Subcutaneous abdominal adipose tissue (tissue), 5 donors: ENCODE results near the gene STN1.

Experiments used
- H3K27ac ChIP-seq: one replicate; pipeline ENCODE4 v1.7.0; 2013; ENCODE audit warnings: low read depth, mild to moderate bottlenecking, inconsistent platforms, low read length, moderate library complexity
- H3K27me3 ChIP-seq, 5 donors: one replicate each; pipeline ENCODE4 v1.7.0; 2013; ENCODE audit warnings: low read length in 5 of 5, inconsistent platforms in 1 of 5; ENCODE audit not compliant: control insufficient read depth in 5 of 5, insufficient read depth in 4 of 5
- H3K36me3 ChIP-seq, 5 donors: one replicate each; pipeline ENCODE4 v1.7.0; 2013; ENCODE audit warnings: low read length in 5 of 5; ENCODE audit not compliant: control insufficient read depth in 5 of 5, insufficient read depth in 5 of 5
- H3K4me1 ChIP-seq, 5 donors: one replicate each; pipeline ENCODE4 v1.7.0; 2013; ENCODE audit warnings: low read length in 5 of 5, mild to moderate bottlenecking in 3 of 5, moderate library complexity in 1 of 5; ENCODE audit not compliant: control insufficient read depth in 5 of 5, insufficient read depth in 5 of 5
- H3K4me3 ChIP-seq, 5 donors: one replicate each; pipeline ENCODE4 v1.7.0; 2013; ENCODE audit warnings: low read length in 5 of 5, low read depth in 1 of 5
- H3K9ac ChIP-seq, 5 donors: one replicate each; pipeline ENCODE4 v1.7.0; 2013; ENCODE audit warnings: low read length in 5 of 5, mild to moderate bottlenecking in 4 of 5, moderate library complexity in 3 of 5
- H3K9me3 ChIP-seq, 5 donors: one replicate each; pipeline ENCODE4 v1.7.0; 2013; ENCODE audit warnings: low read length in 5 of 5; ENCODE audit not compliant: control insufficient read depth in 5 of 5
- donor health status: healthy.
- donor health status: healthy.
- donor health status: healthy.
- donor health status: healthy.
- donor health status: healthy.

STN1 gene

DNA sequence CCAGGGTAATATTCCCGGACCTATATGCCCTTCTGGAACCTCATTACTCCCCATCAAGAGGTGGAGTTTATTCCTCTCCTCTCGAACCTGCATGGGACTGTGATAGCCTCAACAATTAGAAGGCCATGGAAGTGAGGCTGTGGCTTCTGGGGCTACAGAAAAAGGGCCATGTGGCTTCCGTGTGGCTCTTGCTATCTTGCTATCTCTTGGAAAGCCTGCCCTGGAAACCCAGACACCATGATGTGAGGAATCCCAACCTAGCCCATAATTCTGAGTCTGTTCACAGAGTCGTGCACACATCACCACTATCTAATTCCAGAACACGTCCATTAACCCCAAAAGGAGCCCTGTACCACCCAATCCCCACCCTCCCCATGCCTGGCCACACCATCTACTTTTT lies 41.8 kb downstream of the STN1 start:
- Histone ChIP-seq H3K4me3 (no peak overlapping the region), H3K27me3 (no peaks in the 10 kb centered on the region), H3K27ac (no peak overlapping the region), H3K4me1 (peaks cover 0 to 6% (median 0%) of the 10 kb centered on the region in 5 donors), H3K9me3 (no peaks in the 10 kb centered on the region), H3K36me3 (peaks cover 7 to 54% (median 39%) of the 10 kb centered on the region in 5 donors), H3K9ac (no peak overlapping the region)

DNA sequence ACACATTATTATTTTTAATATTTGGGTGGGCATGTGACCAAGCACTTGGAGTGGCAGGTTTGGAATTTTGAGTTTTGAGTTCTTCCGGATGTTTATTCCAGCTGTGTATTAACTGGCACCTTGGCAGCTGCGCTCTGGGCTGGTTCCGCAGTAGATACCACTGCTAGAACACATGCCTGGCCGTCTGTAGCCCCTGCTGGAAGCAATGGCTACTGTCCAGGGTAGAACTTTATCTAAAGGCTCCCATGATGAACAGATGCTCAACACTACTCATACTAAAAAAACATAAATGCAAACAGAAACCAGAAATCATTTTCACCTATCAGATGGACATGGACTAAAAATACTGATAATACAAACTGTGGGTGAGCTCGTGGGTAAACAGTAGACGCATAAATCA lies 43.3 kb downstream of the STN1 start:
- H3K27ac ChIP-seq: no peak overlapping the region
- H3K4me3 ChIP-seq: no peak overlapping the region
- peaks cover 2 to 39% (median 27%) of the 10 kb centered on the region in 5 donors for H3K36me3 ChIP-seq
- H3K27me3 ChIP-seq: no peaks in the 10 kb centered on the region
- peaks cover 0 to 17% (median 9%) of the 10 kb centered on the region in 5 donors for H3K4me1 ChIP-seq
- no peaks in the 10 kb centered on the region for H3K9me3 ChIP-seq
- H3K9ac ChIP-seq: no peak overlapping the region

DNA sequence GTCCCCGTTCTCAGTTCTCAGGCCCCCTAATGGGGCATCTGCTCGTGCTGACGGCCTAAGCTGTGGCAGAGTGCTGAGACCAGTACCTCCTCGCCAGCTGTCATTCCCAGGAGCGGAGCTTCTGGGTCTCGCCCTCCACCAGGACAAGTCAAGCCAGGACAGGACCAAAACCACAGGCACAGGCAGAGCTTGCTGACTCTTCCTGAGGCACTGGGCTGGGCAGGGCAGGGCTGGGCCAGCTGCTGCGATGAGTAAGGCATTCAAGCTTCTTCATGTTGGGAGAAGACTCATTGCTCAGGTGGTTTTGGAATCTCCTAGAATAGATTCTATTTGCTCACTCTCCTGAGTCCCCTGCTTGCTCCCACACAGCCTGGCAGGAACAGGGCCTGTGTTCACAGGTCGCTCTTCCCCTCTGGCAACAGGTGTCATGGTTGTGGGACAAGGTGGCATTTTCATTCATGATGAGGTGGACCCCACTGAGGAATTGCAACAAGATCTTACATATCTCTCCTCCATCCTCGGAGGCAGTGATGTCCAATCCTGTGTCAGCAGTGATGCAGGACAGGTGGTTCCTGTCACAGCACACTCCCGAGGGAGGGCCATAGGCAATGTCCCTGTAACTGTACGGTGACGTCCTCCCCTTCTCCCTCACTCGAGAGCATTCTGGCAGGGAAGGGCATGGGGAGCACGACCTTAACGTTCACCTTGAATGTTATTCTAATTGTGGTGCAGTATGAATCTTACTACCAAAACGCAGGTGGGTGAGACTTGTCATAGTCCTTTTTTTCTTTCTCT lies 45.6 kb downstream of the STN1 start:
- Histone ChIP-seq H3K4me3 (no peak overlapping the region), H3K9ac (no peak overlapping the region), H3K27ac (no peak overlapping the region), H3K36me3 (peaks cover 0 to 16% (median 7%) of the 10 kb centered on the region in 5 donors), H3K4me1 (peaks cover 0 to 17% (median 9%) of the 10 kb centered on the region in 5 donors), H3K27me3 (no peaks in the 10 kb centered on the region), H3K9me3 (no peaks in the 10 kb centered on the region)

GRCh38 chr10:103871006-103871405 lies 47.0 kb downstream of the STN1 start:
- peaks cover 0 to 17% (median 9%) of the 10 kb centered on the region in 5 donors for H3K4me1 ChIP-seq
- no peak overlapping the region for H3K4me3 ChIP-seq
- no peaks in the 10 kb centered on the region for H3K27me3 ChIP-seq
- peaks cover 0 to 16% (median 7%) of the 10 kb centered on the region in 5 donors for H3K36me3 ChIP-seq
- H3K27ac ChIP-seq: no peak overlapping the region
- H3K9me3 ChIP-seq: peaks cover 0 to 1% (median 0%) of the 10 kb centered on the region in 5 donors
- H3K9ac ChIP-seq: no peak overlapping the region

DNA sequence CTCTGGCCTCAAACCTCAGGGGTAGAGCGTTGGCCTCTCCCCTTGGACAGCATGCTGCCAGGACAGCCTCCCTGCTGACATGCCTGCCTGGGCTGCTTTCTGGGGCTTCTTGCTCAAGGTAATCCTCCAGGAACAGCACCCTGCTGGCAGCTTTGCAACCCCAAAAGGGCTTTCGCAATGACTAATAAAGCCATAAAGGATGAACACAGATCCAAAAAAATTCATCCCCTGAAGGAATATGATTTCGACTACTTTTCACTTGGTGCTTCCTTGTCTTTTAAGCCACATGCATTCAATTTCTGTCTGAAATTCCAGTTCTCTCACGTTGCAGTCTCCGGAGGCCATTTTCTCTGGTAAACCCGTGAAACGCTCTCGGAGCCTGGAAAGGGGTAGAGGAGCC lies 47.5 kb downstream of the STN1 start:
- H3K9me3 ChIP-seq: peaks cover 0 to 5% (median 2%) of the 10 kb centered on the region in 5 donors
- no peak overlapping the region for H3K9ac ChIP-seq
- peaks cover 0 to 17% (median 9%) of the 10 kb centered on the region in 5 donors for H3K4me1 ChIP-seq
- H3K4me3 ChIP-seq: no peak overlapping the region
- H3K27ac ChIP-seq: no peak overlapping the region
- H3K27me3 ChIP-seq: no peaks in the 10 kb centered on the region
- peaks cover under 1 to 16% (median 7%) of the 10 kb centered on the region in 5 donors for H3K36me3 ChIP-seq

GRCh38 chr10:103869336-103869735 lies 48.6 kb downstream of the STN1 start:
- Histone ChIP-seq H3K9me3 (peaks cover 2 to 16% (median 11%) of the 10 kb centered on the region in 5 donors), H3K4me3 (no peak overlapping the region), H3K9ac (no peak overlapping the region), H3K36me3 (peaks cover 2 to 16% (median 7%) of the 10 kb centered on the region in 5 donors), H3K27ac (no peak overlapping the region), H3K4me1 (peaks cover 0 to 17% (median 9%) of the 10 kb centered on the region in 5 donors), H3K27me3 (no peaks in the 10 kb centered on the region)

DNA sequence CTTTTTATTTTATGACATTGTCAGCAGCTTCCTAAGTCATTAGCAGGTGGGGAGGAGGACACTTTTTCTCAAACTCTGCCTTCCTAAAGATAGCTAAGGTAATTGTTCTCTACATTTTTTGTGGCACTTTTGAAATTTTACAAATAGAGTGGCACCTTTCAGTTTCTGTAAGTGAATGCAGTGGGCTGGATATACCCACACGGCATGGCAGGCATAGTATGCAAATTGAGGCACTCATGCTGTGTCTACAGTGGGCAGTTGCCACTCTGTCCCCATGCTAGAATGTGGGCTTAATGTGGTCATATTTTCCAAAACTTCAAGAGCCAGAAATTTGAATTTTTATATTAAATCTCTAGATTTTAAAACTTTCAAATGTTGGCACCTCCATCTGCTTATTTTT lies 49.8 kb downstream of the STN1 start:
- H3K27ac ChIP-seq: no peak overlapping the region
- no peaks in the 10 kb centered on the region for H3K27me3 ChIP-seq
- H3K4me1 ChIP-seq: peaks cover 0 to 12% (median 8%) of the 10 kb centered on the region in 5 donors
- peaks cover 2 to 16% (median 11%) of the 10 kb centered on the region in 5 donors for H3K9me3 ChIP-seq
- H3K4me3 ChIP-seq: no peak overlapping the region
- peaks cover under 1 to 14% (median 6%) of the 10 kb centered on the region in 5 donors for H3K36me3 ChIP-seq
- H3K9ac ChIP-seq: no peak overlapping the region

DNA sequence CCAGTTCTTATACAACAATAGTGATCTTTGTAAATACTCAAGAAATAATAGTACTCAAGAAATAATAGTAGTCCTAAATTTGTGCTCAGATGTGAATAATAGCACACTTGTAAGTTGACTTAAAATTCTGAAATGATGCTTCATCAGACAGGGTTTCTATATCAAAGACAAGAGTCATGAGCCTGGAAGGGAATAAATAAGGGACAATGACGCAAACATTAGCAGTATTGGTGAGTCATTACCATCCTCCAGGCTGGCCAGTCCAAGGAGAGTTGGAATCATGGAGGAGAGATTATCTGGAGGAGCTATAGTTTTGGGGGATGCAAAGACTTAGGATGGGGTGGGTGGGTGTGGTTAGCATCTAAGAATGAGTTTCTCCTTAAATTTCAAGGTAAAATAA lies 56.5 kb downstream of the STN1 start:
- no peak overlapping the region for H3K9ac ChIP-seq
- H3K9me3 ChIP-seq: peaks cover 2 to 16% (median 11%) of the 10 kb centered on the region in 5 donors
- no peaks in the 10 kb centered on the region for H3K27me3 ChIP-seq
- H3K4me1 ChIP-seq: peaks cover 0 to 9% (median 3%) of the 10 kb centered on the region in 5 donors
- H3K36me3 ChIP-seq: peaks cover 0 to 6% (median 0%) of the 10 kb centered on the region in 5 donors
- no peak overlapping the region for H3K4me3 ChIP-seq
- H3K27ac ChIP-seq: no peak overlapping the region

- H3K9ac ChIP-seq: no peak overlapping the region
- H3K36me3 ChIP-seq: no peaks in the 10 kb centered on the region
- peaks cover 0 to 4% (median 2%) of the 10 kb centered on the region in 5 donors for H3K27me3 ChIP-seq
- no peaks in the 10 kb centered on the region for H3K9me3 ChIP-seq
- no peak overlapping the region for H3K4me3 ChIP-seq
- H3K4me1 ChIP-seq: peaks cover 3 to 21% (median 17%) of the 10 kb centered on the region in 5 donors
- no peak overlapping the region for H3K27ac ChIP-seq
Observed at GRCh38 chr10:103859161-103860086, 58.6 kb downstream of the STN1 start.
